Ovary (tissue), 3 donors: ENCODE results near the gene CNIH2.
A peak's percentile ranks its signal among the peaks of the same experiment; 100 is the strongest.

Experiments
- CTCF ChIP-seq, 3 donors: fragments of 450-650 bp in 2 of 3; fragments of 200-600 bp in 1 of 3; IDR thresholded peaks; one replicate each; pipeline versions ENCODE4 v1.5.1 to v1.8.0; 2016 to 2022; ENCODE audit warnings: antibody characterized with exemption in 3 of 3, mild to moderate bottlenecking in 1 of 3
- EP300 ChIP-seq: sonication (generic); formaldehyde crosslinking; IDR thresholded peaks from one replicate; pipeline ENCODE4 v1.6.1; 2017; ENCODE audit warnings: antibody characterized with exemption
- POLR2A ChIP-seq: fragments of 450-650 bp; IDR thresholded peaks from one replicate; pipeline ENCODE4 v1.6.1; 2017; ENCODE audit warnings: antibody characterized with exemption, mild to moderate bottlenecking, moderate library complexity
- donor health status: DM: no; HTN: no; CAD: no.

- no peak for TF ChIP-seq CTCF (IDR thresholded peaks at IDR 0.05)
- peak; percentile 93 for TF ChIP-seq POLR2A
- TF ChIP-seq EP300, result no peak
Observed at GRCh38 chr11:66268244-66268951, 9.6 kb upstream of the CNIH2 start, which contains the start of gene RAB1B.
